Stimulated activated CD8-positive, alpha-beta memory T cell treated with anti-CD3 and anti-CD28 coated beads, Interleukin-7, amount 100 ng/mL, for 4 hours (primary cell): ENCODE results near the gene CHST14.

ENCODE experiments used
- DNase-seq, 2 donors: peaks; one replicate each; pipeline ENCODE4 v3.0.0-alpha.2; 2020; ENCODE audit warnings: low read depth in 2 of 2

CHST14 gene

DNA sequence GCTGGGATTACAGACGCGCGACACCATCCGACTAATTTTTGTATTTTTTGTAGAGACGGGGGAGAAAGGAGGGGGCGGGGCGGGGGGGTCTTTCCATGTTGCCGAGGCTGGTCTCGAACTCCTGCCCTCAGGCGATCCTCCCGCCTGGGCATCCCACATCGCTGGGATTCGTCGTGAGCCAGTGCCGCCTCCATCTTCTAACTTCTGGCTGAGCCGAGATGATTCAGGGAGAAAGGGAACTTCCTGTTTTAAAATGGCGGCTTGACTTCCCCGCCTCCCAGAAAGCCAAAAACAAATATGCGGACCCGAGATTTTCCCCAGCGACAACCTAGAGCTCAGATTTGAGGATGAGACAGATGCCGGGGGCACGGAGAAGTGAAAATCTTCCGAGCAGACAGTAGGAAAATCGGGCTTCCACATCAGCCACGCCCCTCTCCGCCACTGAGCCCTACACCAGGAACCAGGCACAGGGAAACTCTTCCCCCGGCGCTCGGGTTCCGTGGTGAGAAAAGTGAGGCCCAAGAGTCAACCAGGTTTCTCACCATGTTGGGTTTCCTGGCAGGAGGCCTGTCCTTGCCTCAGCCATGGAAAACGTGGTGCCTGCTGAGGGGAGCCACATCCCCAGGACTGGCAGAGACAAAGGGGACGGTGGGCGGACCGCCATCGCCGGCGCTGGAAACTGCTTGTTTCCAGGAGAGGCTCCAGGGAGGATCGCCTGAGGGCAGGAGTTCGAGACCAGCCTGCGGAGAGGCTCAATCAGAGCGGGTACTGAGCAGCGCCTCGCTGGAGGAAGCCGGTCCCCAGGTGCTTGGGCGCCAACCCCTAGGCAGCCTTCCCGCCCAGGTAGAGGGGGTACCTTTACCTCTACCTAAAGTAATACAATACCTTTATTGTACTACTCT lies 18.7 kb downstream of the CHST14 start:
- no peak for DNase-seq

DNA sequence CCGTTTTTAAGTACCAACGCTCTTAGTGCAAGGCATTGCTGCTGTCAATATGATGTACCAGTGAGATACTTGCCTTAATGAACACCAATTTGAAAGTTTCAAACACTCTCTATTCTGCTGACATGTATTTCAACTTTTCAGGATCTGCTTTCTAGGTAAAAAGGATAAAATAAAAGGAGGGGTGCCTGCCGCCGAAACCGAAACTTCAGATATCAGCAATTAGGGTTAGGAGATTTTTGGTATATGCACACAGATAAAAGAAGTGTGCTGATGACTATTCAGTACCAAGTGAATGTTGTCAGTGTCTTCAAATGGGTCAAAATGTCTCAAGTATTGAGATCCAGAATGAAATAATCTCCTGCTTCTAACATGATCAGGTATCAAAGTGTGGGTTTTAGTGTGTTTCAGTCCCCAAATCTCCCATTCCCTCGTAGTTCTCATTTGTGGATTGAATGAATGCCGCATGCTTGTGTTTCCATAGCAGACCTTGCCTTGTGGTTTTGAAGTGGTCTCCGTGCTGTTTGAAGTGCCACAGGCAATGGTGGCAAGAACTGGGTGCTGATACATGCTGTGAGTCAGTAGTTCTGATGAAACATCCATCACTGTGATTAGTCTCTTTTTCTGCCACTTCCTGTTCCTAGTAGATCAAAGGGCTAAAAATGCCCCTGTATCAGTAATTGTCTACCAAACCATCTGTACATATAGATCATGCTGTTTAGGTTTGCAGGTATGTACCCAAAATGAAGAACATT lies 22.5 kb downstream of the CHST14 start:
- DNase-seq: peak; percentile 47 to 60

DNA sequence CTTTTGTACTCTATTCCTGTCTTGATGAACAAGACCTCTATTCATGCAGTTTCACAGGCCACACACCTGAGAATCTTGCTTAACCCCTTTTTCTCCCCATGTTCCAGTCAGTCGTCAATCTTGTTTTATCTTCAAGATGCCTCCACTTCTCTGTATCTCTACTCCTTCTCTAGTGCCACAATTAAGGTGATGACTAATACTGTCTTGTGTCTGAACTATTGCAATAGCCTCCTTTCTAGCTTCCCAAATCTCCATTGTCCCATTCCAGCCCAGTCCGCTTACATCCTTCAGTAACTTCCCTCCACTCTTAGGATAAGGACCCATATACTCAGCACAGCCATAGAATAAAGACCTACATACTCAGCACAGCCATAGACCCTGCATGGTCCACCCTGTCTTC lies 24.7 kb downstream of the CHST14 start:
- DNase-seq: no peak

DNA sequence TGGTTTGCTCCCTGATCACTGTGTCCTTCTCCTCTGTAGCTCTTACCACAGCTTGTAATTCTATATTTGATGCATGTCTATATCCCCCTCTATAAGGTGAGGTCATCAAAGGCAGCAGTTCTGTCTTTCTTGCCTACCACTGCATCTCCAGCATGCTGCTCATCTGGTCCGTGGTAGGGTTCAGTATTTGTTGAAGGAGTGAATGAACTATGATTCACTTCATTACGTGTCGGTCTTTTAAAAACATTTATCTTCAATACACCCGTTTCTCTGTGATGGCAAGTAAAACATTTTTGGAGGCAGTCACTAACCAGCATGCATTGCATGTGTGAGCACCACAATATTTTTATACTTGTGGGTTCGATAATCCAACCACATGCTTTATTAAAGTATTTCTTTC lies 27.6 kb downstream of the CHST14 start:
- DNase-seq: no peak

DNA sequence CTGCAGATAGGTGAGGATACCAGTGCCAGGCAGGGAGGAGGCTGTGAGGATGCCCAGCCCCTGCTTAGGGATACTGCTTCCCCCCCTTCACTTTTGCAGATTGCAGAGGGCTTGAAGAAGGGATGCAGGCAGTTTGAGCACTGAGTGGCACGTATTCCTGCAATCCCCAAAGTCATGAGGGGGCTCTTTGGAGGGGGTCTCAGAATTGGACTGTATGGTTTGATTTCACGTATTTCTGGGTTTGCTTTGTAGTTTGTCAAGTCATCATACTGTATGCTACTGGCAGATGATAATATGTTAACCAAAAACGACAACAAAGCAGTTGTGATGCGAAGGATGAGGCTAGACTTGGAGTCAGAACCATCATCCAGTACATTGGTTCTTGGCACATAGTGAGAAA lies 28.1 kb downstream of the CHST14 start:
- DNase-seq: no peak

DNA sequence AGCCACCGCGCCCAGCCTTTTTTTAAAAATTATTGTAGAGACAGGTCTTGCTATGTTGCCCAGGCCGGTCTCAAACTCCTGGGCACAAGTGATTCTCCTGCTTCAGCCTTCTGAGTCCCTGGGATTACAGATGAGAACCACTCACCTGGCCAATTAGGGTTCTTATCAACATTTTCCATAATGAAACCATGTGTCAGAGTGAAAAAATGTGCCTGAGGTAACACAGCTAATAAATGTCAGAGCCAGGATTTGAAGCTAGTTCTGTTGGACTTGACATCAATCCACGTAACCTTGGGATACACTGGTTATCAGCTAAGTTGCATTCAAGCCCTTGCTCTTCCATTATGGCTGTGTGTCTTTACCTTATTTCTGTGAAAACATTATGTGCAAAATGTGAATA lies 29.1 kb downstream of the CHST14 start:
- no peak for DNase-seq

DNA sequence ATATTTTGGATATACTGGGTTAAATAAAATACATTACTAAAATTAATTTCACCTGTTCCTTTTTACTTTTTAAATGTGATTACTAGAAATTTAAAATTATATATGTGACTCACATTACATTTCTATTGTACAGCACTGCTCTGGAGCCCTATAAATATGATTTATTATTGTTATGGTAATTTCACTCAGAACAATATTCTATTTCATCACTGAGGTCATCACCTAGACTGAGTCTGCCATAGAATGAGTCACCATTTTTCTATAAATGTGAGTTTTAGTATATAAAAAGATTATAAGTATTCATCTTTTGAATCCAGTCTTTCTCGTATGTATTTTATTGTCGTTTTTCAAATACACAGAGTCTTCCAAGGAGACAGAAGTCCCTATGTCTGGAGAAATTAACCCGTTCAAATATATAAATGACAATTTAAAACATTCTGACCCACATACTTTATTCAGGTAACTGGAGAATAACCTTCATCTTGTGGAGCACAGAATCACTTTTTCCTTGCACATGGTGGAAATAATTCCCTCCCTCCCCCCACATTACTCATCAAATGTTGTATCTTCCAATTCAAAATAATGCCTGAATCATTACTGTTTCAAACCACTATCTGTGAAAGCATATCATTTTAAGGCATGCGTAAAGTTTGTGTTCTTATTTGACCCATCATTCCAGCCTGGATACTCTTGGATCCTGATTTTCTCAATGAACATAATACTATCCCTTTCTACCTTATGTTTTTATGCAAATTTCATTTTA lies 30.0 kb downstream of the CHST14 start:
- no peak for DNase-seq

DNA sequence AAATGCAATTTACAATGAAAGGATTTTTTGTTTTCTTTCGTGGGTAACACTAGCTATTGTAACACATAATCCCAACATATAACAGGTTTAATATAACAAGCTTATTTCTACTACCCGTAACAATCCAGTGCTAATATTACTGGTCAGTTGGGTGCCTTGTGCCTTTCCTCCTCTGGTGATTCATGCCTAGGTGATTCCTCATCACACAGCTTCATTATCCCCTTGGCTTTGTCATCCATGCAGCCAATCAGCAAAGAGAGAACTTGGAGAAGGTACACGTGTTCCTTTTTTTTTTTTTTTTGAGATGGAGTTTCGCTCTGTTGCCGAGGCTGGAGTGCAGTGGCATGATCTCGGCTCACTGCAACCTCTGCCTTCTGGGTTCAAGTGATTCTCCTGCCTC lies 30.7 kb downstream of the CHST14 start:
- DNase-seq: no peak

DNA sequence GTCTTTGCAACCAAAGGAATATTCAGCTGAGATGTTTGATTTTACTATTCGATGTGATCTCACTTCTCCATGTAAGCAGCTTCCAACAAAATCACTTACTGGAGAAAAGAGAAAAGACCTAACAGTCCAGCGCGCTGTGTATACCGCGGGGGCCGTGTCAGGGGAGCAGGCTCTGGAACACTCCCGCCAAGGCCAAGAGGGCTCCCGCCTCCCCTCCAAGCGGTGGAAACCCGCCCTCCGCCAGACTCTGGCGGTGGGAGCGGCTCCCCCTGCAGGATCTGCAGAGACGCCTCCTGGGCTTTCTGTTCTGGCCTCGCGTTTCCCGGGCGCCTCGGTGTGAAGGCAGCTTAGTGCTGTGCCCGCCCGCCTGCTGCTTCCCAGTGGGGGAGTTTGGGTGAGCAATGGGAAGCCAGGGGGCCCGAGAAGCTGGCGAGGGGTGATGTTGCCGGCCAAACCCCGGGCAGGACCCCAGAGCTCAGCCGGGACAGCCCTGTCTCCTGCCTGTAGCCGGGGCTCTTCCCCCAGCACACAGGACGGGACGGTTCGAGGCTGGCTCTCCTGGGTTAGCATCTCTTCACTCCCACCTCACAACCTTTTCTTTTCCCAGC lies 36.3 kb downstream of the CHST14 start:
- DNase-seq: peak; percentile 32 to 54

DNA sequence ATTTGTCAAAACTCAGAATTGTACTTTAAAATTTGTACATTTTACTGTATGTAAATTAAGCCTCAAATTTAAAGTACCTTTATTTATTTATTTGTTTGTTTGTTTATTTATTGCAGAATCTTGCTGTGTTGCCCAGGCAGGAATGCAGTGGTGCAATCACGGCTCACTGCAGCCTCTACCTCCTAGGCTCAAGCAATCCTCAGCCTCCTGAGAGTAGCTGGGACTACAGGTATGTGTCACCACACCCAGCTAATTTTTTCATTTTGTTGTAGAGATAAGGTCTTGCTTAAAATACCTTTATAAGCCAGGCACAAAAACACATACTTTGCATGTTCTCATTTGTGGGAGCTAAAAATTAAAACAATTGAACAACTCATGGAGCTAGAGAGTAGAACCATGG lies 37.4 kb downstream of the CHST14 start:
- DNase-seq: no peak

DNA sequence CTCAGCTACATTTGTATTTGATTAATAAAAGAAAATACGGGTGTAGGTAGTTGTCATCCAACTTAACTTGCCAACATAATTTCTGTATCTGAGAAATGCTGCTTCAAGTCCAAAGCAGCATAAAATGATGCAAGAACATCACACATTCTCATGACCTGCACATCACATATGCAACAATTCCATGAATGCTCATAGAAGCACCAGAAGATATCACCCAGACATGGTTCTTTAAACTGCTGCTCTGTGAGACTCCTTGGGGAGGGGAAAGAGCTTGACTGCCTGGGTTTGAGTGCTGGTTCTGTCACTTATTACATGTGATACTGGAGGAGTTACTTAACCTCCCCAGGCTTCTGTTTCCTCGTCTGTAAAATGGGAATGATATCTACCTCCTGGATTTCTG lies 39.4 kb downstream of the CHST14 start:
- no peak for DNase-seq

DNA sequence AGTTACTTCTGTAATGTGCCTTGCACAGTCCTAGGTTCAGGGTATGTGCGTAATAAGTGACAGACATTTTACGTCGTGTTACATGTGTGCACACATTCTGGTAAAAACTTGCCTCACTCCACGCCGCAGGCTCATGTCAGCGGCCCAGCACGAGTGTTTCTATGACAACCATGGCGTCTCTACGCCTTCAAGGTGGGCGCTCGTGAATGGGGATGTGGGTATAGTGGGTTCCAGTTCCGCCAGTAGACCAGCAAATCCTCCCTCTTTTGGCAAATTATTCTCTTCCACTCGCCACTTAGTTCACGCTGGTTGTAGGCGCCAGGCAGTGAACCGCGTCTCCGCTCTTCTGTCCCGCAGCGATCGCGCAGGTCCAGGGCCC lies 40.3 kb downstream of the CHST14 start:
- DNase-seq: no peak

DNA sequence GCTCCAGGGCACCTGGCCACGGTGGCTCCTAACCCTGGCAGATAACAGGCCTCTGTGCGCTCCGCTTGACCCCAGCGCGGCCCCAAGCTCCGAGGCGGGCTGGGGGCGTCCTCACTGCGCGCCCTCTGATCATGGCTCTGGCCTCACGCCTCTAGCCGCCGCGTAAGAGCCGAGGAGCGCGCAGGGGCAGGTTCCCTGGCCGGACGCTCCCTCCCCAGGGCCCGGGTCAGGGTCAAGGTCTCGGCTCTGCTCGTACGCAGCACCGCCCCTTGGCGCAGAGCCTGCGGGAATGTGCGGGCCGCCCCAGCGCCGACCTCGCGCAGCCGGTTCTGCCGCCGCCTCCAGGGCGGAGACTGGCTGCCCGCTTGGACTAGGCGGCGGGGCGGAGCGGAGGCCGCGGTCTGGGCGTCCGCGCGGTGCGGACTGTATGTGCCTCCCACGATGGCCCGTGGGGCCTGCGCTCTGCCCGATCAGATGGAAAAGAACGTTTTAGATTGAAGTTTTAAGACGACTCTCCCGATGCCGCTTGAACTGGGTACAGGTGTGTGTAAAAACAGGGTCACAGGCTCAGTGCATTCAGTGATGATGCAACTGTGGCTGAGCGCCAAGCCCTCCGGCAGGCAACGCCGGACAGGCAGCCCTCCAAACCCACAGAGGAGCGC lies 40.8 kb downstream of the CHST14 start:
- DNase-seq: no peak

DNA sequence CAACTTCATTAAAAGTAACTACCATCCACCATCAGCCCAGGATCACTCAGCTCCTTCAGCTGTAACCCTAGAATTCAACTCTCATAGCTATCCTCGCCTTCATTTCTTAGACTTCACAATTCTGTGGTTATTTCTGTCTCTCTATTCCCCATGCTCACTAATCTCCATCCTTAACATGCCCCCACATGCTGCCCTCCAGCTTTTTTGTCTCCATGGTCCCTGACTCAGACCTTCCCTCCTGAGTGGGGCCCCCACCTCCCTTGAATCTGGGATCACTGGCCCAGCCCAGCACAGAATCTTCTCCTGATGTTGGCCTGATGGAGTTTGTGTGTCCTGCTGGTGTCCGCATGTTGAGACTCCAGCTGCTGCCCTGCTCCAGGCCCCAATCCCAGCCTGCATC lies 41.7 kb downstream of the CHST14 start:
- no peak for DNase-seq

DNA sequence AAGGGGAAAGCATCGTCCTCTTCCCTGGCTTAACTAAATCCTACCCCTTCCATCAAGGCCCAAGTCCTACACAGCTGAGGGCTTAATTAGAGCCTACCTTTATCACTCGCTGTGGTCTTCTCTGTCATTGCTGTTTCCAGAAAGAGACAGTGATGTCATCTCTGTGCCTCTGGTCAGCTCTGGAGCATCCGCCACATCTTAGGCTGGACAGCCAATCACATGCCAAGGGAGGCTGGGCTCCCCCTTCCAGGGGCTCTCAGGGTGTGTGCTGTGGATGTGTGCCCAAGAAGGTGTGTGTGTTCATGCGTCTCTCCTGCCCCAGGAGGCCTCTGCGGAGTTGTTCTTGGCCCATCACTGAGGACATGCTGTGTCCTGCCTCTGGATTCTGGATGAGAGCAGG lies 42.8 kb downstream of the CHST14 start:
- no peak for DNase-seq

DNA sequence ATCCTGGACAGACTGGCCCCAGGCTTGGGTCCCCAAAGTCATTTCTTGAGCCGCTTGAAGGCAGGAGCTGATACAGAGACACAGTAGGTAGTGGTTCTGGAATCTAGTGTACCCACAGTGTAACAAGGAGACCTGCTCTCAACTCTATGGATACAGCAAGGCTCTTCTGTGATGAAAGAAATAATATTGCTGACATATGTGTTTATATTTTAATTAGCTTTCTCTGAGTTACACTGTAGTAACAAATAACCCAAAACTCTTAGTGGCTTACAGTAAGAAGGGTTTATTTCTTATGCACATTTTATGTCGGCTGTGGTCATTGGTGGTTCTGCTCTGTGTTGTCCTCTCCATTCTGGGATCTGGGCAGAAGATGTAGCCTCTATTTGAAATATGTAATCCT lies 45.5 kb downstream of the CHST14 start:
- DNase-seq: no peak
